ENCODE results near the gene PLEK.

GRCh38 chr2:68357605-68358337, 7.3 kb upstream of the PLEK start:
- TF ChIP-seq, protein P1, sequence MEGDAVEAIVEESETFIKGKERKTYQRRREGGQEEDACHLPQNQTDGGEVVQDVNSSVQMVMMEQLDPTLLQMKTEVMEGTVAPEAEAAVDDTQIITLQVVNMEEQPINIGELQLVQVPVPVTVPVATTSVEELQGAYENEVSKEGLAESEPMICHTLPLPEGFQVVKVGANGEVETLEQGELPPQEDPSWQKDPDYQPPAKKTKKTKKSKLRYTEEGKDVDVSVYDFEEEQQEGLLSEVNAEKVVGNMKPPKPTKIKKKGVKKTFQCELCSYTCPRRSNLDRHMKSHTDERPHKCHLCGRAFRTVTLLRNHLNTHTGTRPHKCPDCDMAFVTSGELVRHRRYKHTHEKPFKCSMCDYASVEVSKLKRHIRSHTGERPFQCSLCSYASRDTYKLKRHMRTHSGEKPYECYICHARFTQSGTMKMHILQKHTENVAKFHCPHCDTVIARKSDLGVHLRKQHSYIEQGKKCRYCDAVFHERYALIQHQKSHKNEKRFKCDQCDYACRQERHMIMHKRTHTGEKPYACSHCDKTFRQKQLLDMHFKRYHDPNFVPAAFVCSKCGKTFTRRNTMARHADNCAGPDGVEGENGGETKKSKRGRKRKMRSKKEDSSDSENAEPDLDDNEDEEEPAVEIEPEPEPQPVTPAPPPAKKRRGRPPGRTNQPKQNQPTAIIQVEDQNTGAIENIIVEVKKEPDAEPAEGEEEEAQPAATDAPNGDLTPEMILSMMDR (IDR thresholded peaks at IDR 0.05; ENCODE audit: low read depth, low read length, missing input control), result peak; percentile 34
- TF ChIP-seq, protein P2, sequence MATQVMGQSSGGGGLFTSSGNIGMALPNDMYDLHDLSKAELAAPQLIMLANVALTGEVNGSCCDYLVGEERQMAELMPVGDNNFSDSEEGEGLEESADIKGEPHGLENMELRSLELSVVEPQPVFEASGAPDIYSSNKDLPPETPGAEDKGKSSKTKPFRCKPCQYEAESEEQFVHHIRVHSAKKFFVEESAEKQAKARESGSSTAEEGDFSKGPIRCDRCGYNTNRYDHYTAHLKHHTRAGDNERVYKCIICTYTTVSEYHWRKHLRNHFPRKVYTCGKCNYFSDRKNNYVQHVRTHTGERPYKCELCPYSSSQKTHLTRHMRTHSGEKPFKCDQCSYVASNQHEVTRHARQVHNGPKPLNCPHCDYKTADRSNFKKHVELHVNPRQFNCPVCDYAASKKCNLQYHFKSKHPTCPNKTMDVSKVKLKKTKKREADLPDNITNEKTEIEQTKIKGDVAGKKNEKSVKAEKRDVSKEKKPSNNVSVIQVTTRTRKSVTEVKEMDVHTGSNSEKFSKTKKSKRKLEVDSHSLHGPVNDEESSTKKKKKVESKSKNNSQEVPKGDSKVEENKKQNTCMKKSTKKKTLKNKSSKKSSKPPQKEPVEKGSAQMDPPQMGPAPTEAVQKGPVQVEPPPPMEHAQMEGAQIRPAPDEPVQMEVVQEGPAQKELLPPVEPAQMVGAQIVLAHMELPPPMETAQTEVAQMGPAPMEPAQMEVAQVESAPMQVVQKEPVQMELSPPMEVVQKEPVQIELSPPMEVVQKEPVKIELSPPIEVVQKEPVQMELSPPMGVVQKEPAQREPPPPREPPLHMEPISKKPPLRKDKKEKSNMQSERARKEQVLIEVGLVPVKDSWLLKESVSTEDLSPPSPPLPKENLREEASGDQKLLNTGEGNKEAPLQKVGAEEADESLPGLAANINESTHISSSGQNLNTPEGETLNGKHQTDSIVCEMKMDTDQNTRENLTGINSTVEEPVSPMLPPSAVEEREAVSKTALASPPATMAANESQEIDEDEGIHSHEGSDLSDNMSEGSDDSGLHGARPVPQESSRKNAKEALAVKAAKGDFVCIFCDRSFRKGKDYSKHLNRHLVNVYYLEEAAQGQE (IDR thresholded peaks at IDR 0.05), result no peak
- TF ChIP-seq TAF1 (conservative IDR thresholded peaks at IDR 0.05), result no peak
- TF ChIP-seq RAD21 (IDR thresholded peaks at IDR 0.05), result peak; percentile 61 to 75
- no peak for TF ChIP-seq YY1 (IDR thresholded peaks at IDR 0.05)
- TF ChIP-seq RXRA (IDR thresholded peaks at IDR 0.05), result no peak
- no peak for TF ChIP-seq EGR1 (IDR thresholded peaks at IDR 0.05; ENCODE audit: low read depth in 2 of 2)
- TF ChIP-seq GABPA (IDR thresholded peaks at IDR 0.05 in 1 of 2, conservative IDR thresholded peaks at IDR 0.05 in 1 of 2), result no peak
- TF ChIP-seq, protein P3, sequence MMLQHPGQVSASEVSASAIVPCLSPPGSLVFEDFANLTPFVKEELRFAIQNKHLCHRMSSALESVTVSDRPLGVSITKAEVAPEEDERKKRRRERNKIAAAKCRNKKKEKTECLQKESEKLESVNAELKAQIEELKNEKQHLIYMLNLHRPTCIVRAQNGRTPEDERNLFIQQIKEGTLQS (IDR thresholded peaks at IDR 0.05), result no peak
- TF ChIP-seq, protein P4, sequence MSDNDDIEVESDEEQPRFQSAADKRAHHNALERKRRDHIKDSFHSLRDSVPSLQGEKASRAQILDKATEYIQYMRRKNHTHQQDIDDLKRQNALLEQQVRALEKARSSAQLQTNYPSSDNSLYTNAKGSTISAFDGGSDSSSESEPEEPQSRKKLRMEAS (IDR thresholded peaks at IDR 0.05), result no peak
